ENCODE data around the gene TRIP11. TPM values are rescaled to one million over a fixed set of nuclear protein-coding genes. Genes with fewer than 3 reads are reported as not detected.

TRIP11 gene
- total RNA-seq, 3 donors from 2014 or later (not counting 1 experiment from before 2014, with no cell fraction given) = 42.9 to 63.6 (median 49.8) TPM

DNA sequence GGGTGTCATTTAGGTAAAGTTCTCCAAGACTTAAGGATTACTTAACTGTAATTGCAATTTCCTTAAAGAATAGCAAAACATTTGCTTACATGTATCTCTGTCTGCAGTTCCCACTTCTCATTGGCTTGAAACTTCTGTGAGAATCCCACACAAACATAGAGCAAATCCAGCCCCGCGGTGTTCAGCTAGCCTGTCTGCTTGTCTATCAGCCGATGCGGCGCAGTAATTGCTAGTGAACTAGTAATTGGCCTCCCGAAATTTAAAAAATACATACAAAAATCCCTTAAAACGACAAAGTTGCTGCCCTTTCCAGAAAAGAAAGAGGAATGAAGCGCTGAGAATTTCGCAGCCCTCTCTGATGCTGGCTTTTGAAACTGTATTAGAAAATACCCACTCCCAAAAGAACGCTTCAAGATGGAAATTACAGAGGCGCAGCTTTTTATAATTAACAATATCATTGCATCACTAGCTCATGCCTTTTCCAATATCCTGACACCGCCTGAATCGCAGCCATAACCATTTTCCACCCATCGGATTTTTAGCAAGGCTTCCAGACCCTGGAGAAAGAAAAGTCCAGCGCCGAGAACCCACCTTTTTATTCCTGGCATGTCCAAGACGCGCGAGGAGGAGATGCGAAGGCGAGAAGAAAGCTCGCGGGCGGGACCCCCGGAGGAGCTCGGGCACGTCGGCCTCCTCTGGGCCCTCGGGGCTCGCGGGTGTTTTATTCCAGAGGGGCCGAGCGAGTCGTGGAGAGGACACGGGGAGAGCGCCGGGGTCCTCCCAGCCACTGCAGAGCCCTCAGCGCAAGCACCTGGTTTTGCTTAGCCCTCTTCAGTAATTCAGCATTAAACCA lies 93.0 kb downstream of the TRIP11 start:
- H3K4me3 Mint-ChIP-seq = peak overlapping the region; percentile 89
- peak overlapping the region in 1 of 2 donors; percentile 69 for H3K27ac Mint-ChIP-seq
- Histone ChIP-seq H3K27me3 (ENCODE audit: control insufficient read depth, insufficient read depth, low read length) (peaks cover 26% of the 10 kb centered on the region), H3K27ac (ENCODE audit: low read length) (no peak overlapping the region), H3K4me1 (ENCODE audit: control insufficient read depth, insufficient read depth, low read length) (peaks cover 13% of the 10 kb centered on the region), H3K4me3 (ENCODE audit: low read length) (peak overlapping the region; percentile 2), H3K9me3 (ENCODE audit: control insufficient read depth, insufficient read depth, low read length) (no peaks in the 10 kb centered on the region), H3K36me3 (ENCODE audit: control insufficient read depth, insufficient read depth, low read length) (no peaks in the 10 kb centered on the region)
- peaks cover 22 to 23% of the 10 kb centered on the region in 2 donors for H3K27me3 Mint-ChIP-seq (ENCODE audit: low read depth in 2 of 2)
- DNase-seq (no peak), ATAC-seq (peak in 2 of 3 donors; percentile 30 to 40)
- 25% methylated on average over 38 of the region's 38 CpGs for WGBS (ENCODE audit: insufficient coverage)
- TF ChIP-seq, protein P1, sequence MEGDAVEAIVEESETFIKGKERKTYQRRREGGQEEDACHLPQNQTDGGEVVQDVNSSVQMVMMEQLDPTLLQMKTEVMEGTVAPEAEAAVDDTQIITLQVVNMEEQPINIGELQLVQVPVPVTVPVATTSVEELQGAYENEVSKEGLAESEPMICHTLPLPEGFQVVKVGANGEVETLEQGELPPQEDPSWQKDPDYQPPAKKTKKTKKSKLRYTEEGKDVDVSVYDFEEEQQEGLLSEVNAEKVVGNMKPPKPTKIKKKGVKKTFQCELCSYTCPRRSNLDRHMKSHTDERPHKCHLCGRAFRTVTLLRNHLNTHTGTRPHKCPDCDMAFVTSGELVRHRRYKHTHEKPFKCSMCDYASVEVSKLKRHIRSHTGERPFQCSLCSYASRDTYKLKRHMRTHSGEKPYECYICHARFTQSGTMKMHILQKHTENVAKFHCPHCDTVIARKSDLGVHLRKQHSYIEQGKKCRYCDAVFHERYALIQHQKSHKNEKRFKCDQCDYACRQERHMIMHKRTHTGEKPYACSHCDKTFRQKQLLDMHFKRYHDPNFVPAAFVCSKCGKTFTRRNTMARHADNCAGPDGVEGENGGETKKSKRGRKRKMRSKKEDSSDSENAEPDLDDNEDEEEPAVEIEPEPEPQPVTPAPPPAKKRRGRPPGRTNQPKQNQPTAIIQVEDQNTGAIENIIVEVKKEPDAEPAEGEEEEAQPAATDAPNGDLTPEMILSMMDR (IDR thresholded peaks at IDR 0.05) = no peak
- H3K36me3 Mint-ChIP-seq = no peaks in the 10 kb centered on the region
- H3K9me3 Mint-ChIP-seq = no peaks in the 10 kb centered on the region
- intact Hi-C loops (cut with micrococcal nuclease) = no loop called here
- H3K4me1 Mint-ChIP-seq = peaks cover 15 to 21% of the 10 kb centered on the region in 2 donors

DNA sequence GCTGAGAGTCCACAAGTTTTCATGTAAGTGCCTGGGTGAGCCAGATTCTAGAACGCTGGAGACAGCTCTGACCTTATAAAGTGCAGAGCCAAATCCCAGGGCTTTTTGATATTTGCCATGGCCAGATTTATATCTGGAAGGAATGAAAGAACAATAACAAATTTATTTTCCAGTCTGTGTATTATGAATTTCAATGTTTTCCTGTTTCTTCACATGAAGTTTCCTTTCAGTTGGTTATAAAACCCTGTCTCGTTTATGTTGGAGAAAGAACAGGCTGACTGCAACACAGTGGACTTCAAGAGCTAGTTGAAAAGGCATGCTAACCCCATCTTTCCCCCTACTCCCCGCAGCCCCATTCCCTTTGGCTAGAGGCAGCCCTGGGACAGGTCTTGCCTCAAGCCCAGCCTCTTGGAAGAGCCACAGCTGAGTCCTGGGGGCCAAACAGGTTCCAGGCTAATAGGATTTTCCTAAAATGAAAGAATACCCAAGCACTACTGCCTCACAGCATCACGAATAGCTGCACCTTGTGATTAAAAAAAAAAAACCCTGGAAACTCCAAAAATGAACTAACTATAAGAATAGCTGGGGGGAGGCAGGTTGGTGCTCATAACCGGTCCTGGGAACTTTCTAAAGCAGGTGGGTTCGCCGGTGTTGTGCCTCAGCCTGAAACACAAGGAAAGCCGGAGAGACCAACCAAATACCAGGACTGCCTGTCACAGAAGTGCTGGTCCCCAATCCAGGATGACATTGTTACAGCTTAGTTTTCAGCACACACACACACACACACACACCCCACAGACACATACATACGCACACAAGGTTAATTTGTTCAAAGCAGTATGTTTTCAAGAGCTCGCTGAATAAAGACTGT lies 93.9 kb downstream of the TRIP11 start:
- Mint-ChIP-seq H3K36me3 (no peaks in the 10 kb centered on the region), H3K4me3 (peak overlapping the region; percentile 89), H3K4me1 (peaks cover 15 to 21% of the 10 kb centered on the region in 2 donors), H3K27me3 (ENCODE audit: low read depth in 2 of 2) (peaks cover 22 to 23% of the 10 kb centered on the region in 2 donors), H3K9me3 (no peaks in the 10 kb centered on the region), H3K27ac (no peak overlapping the region)
- DNase-seq (no peak), ATAC-seq (no peak)
- H3K9me3 ChIP-seq (ENCODE audit: control insufficient read depth, insufficient read depth, low read length) = no peaks in the 10 kb centered on the region
- H3K4me3 ChIP-seq (ENCODE audit: low read length) = no peak overlapping the region
- H3K27me3 ChIP-seq (ENCODE audit: control insufficient read depth, insufficient read depth, low read length) = peaks cover 26% of the 10 kb centered on the region
- intact Hi-C loops (cut with micrococcal nuclease) = no loop called here
- peaks cover 13% of the 10 kb centered on the region for H3K4me1 ChIP-seq (ENCODE audit: control insufficient read depth, insufficient read depth, low read length)
- H3K36me3 ChIP-seq (ENCODE audit: control insufficient read depth, insufficient read depth, low read length) = no peaks in the 10 kb centered on the region
- 81% methylated on average over 9 of the region's 10 CpGs for WGBS (ENCODE audit: insufficient coverage)
- TF ChIP-seq, protein P1 (IDR thresholded peaks at IDR 0.05) = no peak
- H3K27ac ChIP-seq (ENCODE audit: low read length) = no peak overlapping the region

DNA sequence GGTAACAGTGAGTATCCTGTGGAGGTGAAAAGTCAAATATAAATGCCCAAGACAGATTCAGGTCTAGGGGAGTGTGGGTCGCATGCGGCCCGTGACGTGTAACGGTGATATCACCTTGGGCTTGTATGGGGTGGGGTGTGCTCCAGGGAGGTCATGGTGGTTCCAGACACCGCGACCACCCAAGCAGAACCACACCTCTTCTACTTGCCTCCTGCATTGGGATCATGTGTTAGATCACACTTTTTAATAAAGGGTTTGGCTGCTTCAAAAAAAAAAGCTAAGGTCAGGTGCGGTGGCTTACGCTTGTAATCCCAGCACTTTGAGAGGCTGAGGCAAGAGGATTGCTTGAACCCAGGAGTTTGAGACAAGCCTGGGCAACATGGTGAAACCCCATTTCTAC lies 96.9 kb downstream of the TRIP11 start:
- intact Hi-C loops (cut with micrococcal nuclease) = no loop called here
- H3K36me3 ChIP-seq (ENCODE audit: control insufficient read depth, insufficient read depth, low read length) = no peaks in the 10 kb centered on the region
- peaks cover 17 to 23% of the 10 kb centered on the region in 2 donors for H3K27me3 Mint-ChIP-seq (ENCODE audit: low read depth in 2 of 2)
- H3K27ac Mint-ChIP-seq = no peak overlapping the region
- H3K27ac ChIP-seq (ENCODE audit: low read length) = no peak overlapping the region
- no peak overlapping the region for H3K4me3 ChIP-seq (ENCODE audit: low read length)
- H3K4me3 Mint-ChIP-seq = no peak overlapping the region
- H3K4me1 ChIP-seq (ENCODE audit: control insufficient read depth, insufficient read depth, low read length) = peaks cover 13% of the 10 kb centered on the region
- peaks cover 25% of the 10 kb centered on the region for H3K27me3 ChIP-seq (ENCODE audit: control insufficient read depth, insufficient read depth, low read length)
- H3K4me1 Mint-ChIP-seq = peaks cover 15 to 18% of the 10 kb centered on the region in 2 donors
- no peaks in the 10 kb centered on the region for H3K36me3 Mint-ChIP-seq
- no peaks in the 10 kb centered on the region for H3K9me3 Mint-ChIP-seq
- no peaks in the 10 kb centered on the region for H3K9me3 ChIP-seq (ENCODE audit: control insufficient read depth, insufficient read depth, low read length)
- DNase-seq (no peak), ATAC-seq (no peak)
- TF ChIP-seq, protein P1 (IDR thresholded peaks at IDR 0.05) = no peak
- WGBS (ENCODE audit: insufficient coverage) = 85% methylated on average over 7 of the region's 9 CpGs

Data from natural killer cell (primary cell).